Ovary (tissue), 9 donors: ENCODE measurements around the gene ARPC4. TPM values are rescaled to one million over a fixed set of nuclear protein-coding genes. Genes with fewer than 3 reads are reported as not detected.
A peak's percentile ranks its signal among the peaks of the same experiment; 100 is the strongest.

Experiments
- DNase-seq, 5 donors: peaks; one replicate each; pipeline ENCODE4 v3.0.0-alpha.2; 2019 to 2020
- H3K27ac ChIP-seq, 2 donors: fragments of 200-600 bp; one replicate each; pipeline versions ENCODE4 v1.5.1 to v1.8.0; 2019 to 2022
- H3K27me3 ChIP-seq: fragments of 200-600 bp; one replicate; pipeline ENCODE4 v1.8.0; 2022
- H3K36me3 ChIP-seq: fragments of 200-600 bp; sonication (generic); one replicate; pipeline ENCODE4 v1.5.1; 2019
- H3K4me1 ChIP-seq: one replicate; pipeline ENCODE4 v1.8.1; 2013; ENCODE audit warnings: mild to moderate bottlenecking, moderate library complexity; ENCODE audit not compliant: insufficient read depth
- H3K4me3 ChIP-seq: fragments of 200-600 bp; sonication (generic); one replicate; pipeline ENCODE4 v1.5.1; 2017
- H3K9me3 ChIP-seq, 2 donors: fragments of 200-600 bp in 1 of 2; sonication (generic) in 1 of 2; one replicate each; pipeline versions ENCODE4 v1.5.1 to v1.8.1; 2013 to 2019; ENCODE audit warnings: mild to moderate bottlenecking in 1 of 2, moderate library complexity in 1 of 2
- CTCF ChIP-seq, 3 donors: fragments of 450-650 bp in 2 of 3; fragments of 200-600 bp in 1 of 3; IDR thresholded peaks; one replicate each; pipeline versions ENCODE4 v1.5.1 to v1.8.0; 2016 to 2022; ENCODE audit warnings: antibody characterized with exemption in 3 of 3, mild to moderate bottlenecking in 1 of 3
- EP300 ChIP-seq: sonication (generic); formaldehyde crosslinking; IDR thresholded peaks from one replicate; pipeline ENCODE4 v1.6.1; 2017; ENCODE audit warnings: antibody characterized with exemption
- POLR2A ChIP-seq: fragments of 450-650 bp; IDR thresholded peaks from one replicate; pipeline ENCODE4 v1.6.1; 2017; ENCODE audit warnings: antibody characterized with exemption, mild to moderate bottlenecking, moderate library complexity
- WGBS, 3 donors: extraction: QIAGEN DNeasy Blood & Tissue Kit in 1 of 3; methylation state at CpG; one replicate each; pipeline versions ENCODE4 v1.1.5 to v1.1.7; 2013 to 2017; 5-methylcytosine and 5-hydroxymethylcytosine counted together
- intact Hi-C, 4 donors: fragments of 100-400 bp; cut with DNase I; formaldehyde crosslinking; loops; one replicate each; pipeline versions ENCODE4 v1.11.0 to v1.15.1; 2022 to 2023
- polyA plus RNA-seq, 2 donors: library from polyadenylated mRNA; stranded (reverse); fragments of 200-250 nt in 1 of 2; fragments of 350-450 nt in 1 of 2; fragmentation: Illumina TruSeq in 1 of 2; extraction: RNeasy Lipid Tissue Mini Kit (QIAGEN cat#74804) in 1 of 2; gene quantifications; one replicate each; pipeline ENCODE4 v1.2.3, GENCODE V29; 2013 to 2014
- total RNA-seq, 7 donors: library from RNA; depleted of rRNA in 2 of 7; stranded (reverse); fragments of >200 nt in 2 of 7; fragmentation: NEBNext Ultra II Directional in 3 of 7; extraction: Animal tissue kit (Norgen Biotek cat#: 25700) in 3 of 7; gene quantifications; one replicate each; pipeline versions ENCODE4 v1.1.0 to v1.2.4, GENCODE V29; 2016 to 2023
- donor health status: DM: no; HTN: no; CAD: no; lungs with moderate emphysema.
- donor health status: DM: no; HTN: no; CAD: no.
- donor health status: Bipolar disorder and iron deficiency.
- donor health status: DM: yes; HTN: yes; CAD: no.
- donor health status: DM: no; HTN: no; CAD: no.
- donor health status: DM: yes; HTN: yes; CAD: no.

Gene ARPC4
- total and polyA plus RNA-seq, 9 donors: 58.3 to 189 (median 85.1) TPM

GRCh38 chr3:9778143-9779074 lies 14.5 kb upstream of the ARPC4 start:
- TF ChIP-seq EP300 (no peak), POLR2A (no peak), CTCF (IDR thresholded peaks at IDR 0.05) (no peak)
- Histone ChIP-seq H3K9me3 (no peaks in the 10 kb centered on the region), H3K27me3 (no peaks in the 10 kb centered on the region), H3K36me3 (no peaks in the 10 kb centered on the region), H3K4me1 (no peaks in the 10 kb centered on the region), H3K4me3 (no peak overlapping the region), H3K27ac (peak overlapping the region in 1 of 2 donors; percentile 20)
- intact Hi-C loops: no loop called here
- WGBS, 3 donors: 56 to 72% (median 61%) methylated on average over 5 of the region's 5 CpGs
- DNase-seq: peak in 1 of 5 donors; percentile 50

- 86 to 90% (median 88%) methylated on average over 6 of the region's 6 CpGs for WGBS, 3 donors
- H3K4me3 ChIP-seq: no peak overlapping the region
- no peak for TF ChIP-seq POLR2A
- no peak for TF ChIP-seq CTCF (IDR thresholded peaks at IDR 0.05)
- TF ChIP-seq EP300: no peak
- no peaks in the 10 kb centered on the region for H3K36me3 ChIP-seq
- no peaks in the 10 kb centered on the region for H3K27me3 ChIP-seq
- no peak for DNase-seq
- intact Hi-C loops: no loop called here
- H3K9me3 ChIP-seq: no peaks in the 10 kb centered on the region
- no peaks in the 10 kb centered on the region for H3K4me1 ChIP-seq
- H3K27ac ChIP-seq: no peak overlapping the region
Measured at GRCh38 chr3:9779075-9779593, 13.7 kb upstream of the ARPC4 start.

- H3K4me3 ChIP-seq: no peak overlapping the region
- H3K36me3 ChIP-seq: no peaks in the 10 kb centered on the region
- WGBS, 3 donors: 76 to 83% (median 79%) methylated on average over 8 of the region's 8 CpGs
- H3K27ac ChIP-seq: peak overlapping the region in 1 of 2 donors; percentile 20
- H3K4me1 ChIP-seq: no peaks in the 10 kb centered on the region
- intact Hi-C loops: no loop called here
- no peaks in the 10 kb centered on the region for H3K27me3 ChIP-seq
- no peak for TF ChIP-seq CTCF (IDR thresholded peaks at IDR 0.05)
- no peaks in the 10 kb centered on the region for H3K9me3 ChIP-seq
- no peak for DNase-seq
Measured at GRCh38 chr3:9779721-9780457, 13.0 kb upstream of the ARPC4 start.

- H3K4me1 ChIP-seq: no peaks in the 10 kb centered on the region
- intact Hi-C loops: no loop called here
- H3K36me3 ChIP-seq: no peaks in the 10 kb centered on the region
Measured at GRCh38 chr3:9780458-9780812, 12.4 kb upstream of the ARPC4 start.

More at GRCh38 chr3:9780458-9780812, 12.4 kb upstream of the ARPC4 start:
- peak overlapping the region in 1 of 2 donors; percentile 20 for H3K27ac ChIP-seq
- 85 to 91% (median 86%) methylated on average over 10 of the region's 10 CpGs for WGBS, 3 donors
- no peaks in the 10 kb centered on the region for H3K9me3 ChIP-seq
- H3K27me3 ChIP-seq: no peaks in the 10 kb centered on the region
- no peak for TF ChIP-seq CTCF (IDR thresholded peaks at IDR 0.05)
- no peak for TF ChIP-seq POLR2A
- TF ChIP-seq EP300: no peak
- no peak overlapping the region for H3K4me3 ChIP-seq
- peak in 1 of 5 donors; percentile 36 for DNase-seq
